ENCODE results near the gene KLLN.

DNA sequence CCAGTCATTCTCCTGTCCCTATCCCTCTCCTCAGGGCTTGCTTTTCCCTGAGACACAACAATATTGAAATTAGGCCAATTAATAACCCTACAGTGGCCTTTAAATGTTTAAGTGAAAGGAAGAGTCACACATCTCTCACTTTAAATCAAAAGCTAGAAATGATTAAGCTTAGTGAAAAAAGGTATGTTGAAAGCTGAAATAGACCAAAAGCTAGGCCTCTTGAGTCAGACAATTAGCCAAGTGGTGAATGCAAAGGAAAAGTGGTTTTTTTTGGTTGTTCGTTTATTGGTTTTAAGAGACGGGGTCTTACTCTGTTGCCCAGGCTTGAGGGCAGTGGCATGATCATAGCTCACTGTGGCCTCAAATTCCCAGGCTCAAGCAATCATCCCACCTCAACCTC is 35.7 kb downstream of the KLLN start:
- no peak for TF ChIP-seq SUZ12 (IDR thresholded peaks at IDR 0.05; ENCODE audit: extremely low read depth, insufficient read depth, insufficient read length)
- no peak for TF ChIP-seq ZNF274 (IDR thresholded peaks at IDR 0.05; ENCODE audit: low read depth, low read length)
- no peak for TF ChIP-seq YY1 (IDR thresholded peaks at IDR 0.05; ENCODE audit: insufficient read depth, insufficient read length)

Data from NT2/D1 (cell line).